CD4-positive, alpha-beta T cell treated with Interleukin-4 for 1 hour (primary cell): Measurements from ENCODE around the gene CCDC7.
"Not testable (repeated sequence)": the region's sequence is repeated elsewhere in the genome, so short reads cannot be mapped to it uniquely, and the experiment has no call there.

Experiments used
- DNase-seq, 2 donors: peaks; one replicate each; pipeline ENCODE4 v3.0.0-alpha.2; 2020 to 2022

Gene CCDC7

GRCh38 chr10:32459051-32459698 is 13.2 kb downstream of the CCDC7 start:
- peak; percentile 43 to 79 for DNase-seq

- DNase-seq: no peak
Observed at GRCh38 chr10:32461203-32461602, 15.3 kb downstream of the CCDC7 start.

- no peak for DNase-seq
Observed at GRCh38 chr10:32471232-32471631, 25.3 kb downstream of the CCDC7 start.

- DNase-seq: no peak
Observed at GRCh38 chr10:32477499-32477898, 31.6 kb downstream of the CCDC7 start.

- DNase-seq: no peak
Observed at GRCh38 chr10:32481606-32482005, 35.7 kb downstream of the CCDC7 start.

- not testable (repeated sequence) for DNase-seq
Observed at GRCh38 chr10:32483019-32483502, 37.1 kb downstream of the CCDC7 start.

- DNase-seq: not testable (repeated sequence)
Observed at GRCh38 chr10:32488038-32488437, 42.1 kb downstream of the CCDC7 start.

- DNase-seq: no peak
Observed at GRCh38 chr10:32489158-32489557, 43.2 kb downstream of the CCDC7 start.

GRCh38 chr10:32489901-32490300 is 44.0 kb downstream of the CCDC7 start:
- no peak for DNase-seq

- not testable (repeated sequence) for DNase-seq
Observed at GRCh38 chr10:32494562-32494961, 48.6 kb downstream of the CCDC7 start.

GRCh38 chr10:32500136-32500535 is 54.2 kb downstream of the CCDC7 start:
- not testable (repeated sequence) for DNase-seq

- no peak for DNase-seq
Observed at GRCh38 chr10:32501906-32502305, 56.0 kb downstream of the CCDC7 start.

GRCh38 chr10:32505762-32506420 is 60.0 kb downstream of the CCDC7 start:
- not testable (repeated sequence) for DNase-seq

- no peak for DNase-seq
Observed at GRCh38 chr10:32511599-32511998, 65.7 kb downstream of the CCDC7 start.

GRCh38 chr10:32516567-32517495 is 70.9 kb downstream of the CCDC7 start:
- no peak for DNase-seq

GRCh38 chr10:32530231-32530630 is 84.3 kb downstream of the CCDC7 start:
- no peak for DNase-seq

GRCh38 chr10:32538256-32538655 is 92.3 kb downstream of the CCDC7 start:
- no peak for DNase-seq

- no peak for DNase-seq
Observed at GRCh38 chr10:32540691-32541470, 94.9 kb downstream of the CCDC7 start.

- DNase-seq: no peak
Observed at GRCh38 chr10:32548208-32548607, 102.3 kb downstream of the CCDC7 start.

- DNase-seq: no peak
Observed at GRCh38 chr10:32556783-32557395, 110.9 kb downstream of the CCDC7 start.

- not testable (repeated sequence) for DNase-seq
Observed at GRCh38 chr10:32562695-32563094, 116.8 kb downstream of the CCDC7 start.

- no peak for DNase-seq
Observed at GRCh38 chr10:32577448-32577847, 131.5 kb downstream of the CCDC7 start.
